ENCODE measurements around the gene ATF7. TPM values are rescaled to one million over a fixed set of nuclear protein-coding genes. Genes with fewer than 3 reads are reported as not detected.

ATF7 gene
- total and polyA plus RNA-seq, 8 donors: 48.7 to 72.5 (median 63.4) TPM

DNA sequence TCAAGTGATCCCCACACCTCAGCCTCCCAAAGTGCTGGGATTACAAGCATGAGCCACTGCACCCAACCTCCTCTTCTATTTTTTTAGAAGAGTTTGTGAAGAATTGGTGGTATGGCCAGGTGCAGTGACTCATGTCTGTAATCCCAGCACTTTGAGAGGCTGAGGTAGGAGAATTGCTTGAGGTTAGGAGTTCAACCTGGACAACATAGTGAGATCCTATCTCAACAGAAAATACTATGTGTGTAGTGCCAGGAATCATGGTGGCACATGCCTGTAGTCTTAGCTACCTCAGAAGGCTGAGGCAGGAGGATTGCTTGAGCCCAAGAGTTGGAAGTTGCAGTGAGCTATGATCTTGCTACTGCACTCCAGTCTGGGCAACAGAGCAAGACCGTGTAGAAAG, 5.5 kb upstream of the ATF7 start:
- Histone ChIP-seq H3K9me3 (no peaks in the 10 kb centered on the region), H3K36me3 (no peaks in the 10 kb centered on the region), H3K27ac (no peak overlapping the region), H3K27me3 (no peaks in the 10 kb centered on the region), H3K4me1 (peaks cover 2 to 3% of the 10 kb centered on the region in 2 donors), H3K4me3 (no peak overlapping the region)
- TF ChIP-seq, protein P1, sequence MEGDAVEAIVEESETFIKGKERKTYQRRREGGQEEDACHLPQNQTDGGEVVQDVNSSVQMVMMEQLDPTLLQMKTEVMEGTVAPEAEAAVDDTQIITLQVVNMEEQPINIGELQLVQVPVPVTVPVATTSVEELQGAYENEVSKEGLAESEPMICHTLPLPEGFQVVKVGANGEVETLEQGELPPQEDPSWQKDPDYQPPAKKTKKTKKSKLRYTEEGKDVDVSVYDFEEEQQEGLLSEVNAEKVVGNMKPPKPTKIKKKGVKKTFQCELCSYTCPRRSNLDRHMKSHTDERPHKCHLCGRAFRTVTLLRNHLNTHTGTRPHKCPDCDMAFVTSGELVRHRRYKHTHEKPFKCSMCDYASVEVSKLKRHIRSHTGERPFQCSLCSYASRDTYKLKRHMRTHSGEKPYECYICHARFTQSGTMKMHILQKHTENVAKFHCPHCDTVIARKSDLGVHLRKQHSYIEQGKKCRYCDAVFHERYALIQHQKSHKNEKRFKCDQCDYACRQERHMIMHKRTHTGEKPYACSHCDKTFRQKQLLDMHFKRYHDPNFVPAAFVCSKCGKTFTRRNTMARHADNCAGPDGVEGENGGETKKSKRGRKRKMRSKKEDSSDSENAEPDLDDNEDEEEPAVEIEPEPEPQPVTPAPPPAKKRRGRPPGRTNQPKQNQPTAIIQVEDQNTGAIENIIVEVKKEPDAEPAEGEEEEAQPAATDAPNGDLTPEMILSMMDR (IDR thresholded peaks at IDR 0.05): no peak
- DNase-seq (no peak), ATAC-seq (no peak)
- intact Hi-C loops (cut with DNase I): no loop called here

DNA sequence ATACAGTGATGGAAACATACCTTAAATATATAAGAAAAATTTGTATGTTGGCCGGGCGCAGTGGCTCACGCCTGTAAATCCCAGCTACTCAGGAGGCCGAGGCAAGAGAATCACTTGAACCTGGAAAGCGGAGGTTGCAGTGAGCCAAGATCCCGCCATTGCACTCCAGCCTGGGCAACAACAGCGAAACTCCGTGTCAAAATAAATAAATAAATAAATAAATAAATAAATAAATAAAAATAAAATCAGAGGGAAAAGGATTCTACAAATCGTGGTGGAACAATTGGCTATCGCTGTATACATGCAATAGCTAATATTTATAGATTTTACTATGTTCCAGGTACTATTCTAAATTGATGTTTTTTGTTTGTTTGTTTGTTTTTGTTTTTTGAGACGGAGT, 1.7 kb upstream of the ATF7 start:
- Histone ChIP-seq H3K4me1 (peaks cover 21 to 31% of the 10 kb centered on the region in 2 donors), H3K4me3 (no peak overlapping the region), H3K9me3 (no peaks in the 10 kb centered on the region), H3K27ac (no peak overlapping the region), H3K36me3 (no peaks in the 10 kb centered on the region), H3K27me3 (no peaks in the 10 kb centered on the region)
- no peak for DNase-seq
- ATAC-seq: no peak
- TF ChIP-seq, protein P1 (IDR thresholded peaks at IDR 0.05): no peak
- intact Hi-C loops (cut with DNase I): no loop called here

DNA sequence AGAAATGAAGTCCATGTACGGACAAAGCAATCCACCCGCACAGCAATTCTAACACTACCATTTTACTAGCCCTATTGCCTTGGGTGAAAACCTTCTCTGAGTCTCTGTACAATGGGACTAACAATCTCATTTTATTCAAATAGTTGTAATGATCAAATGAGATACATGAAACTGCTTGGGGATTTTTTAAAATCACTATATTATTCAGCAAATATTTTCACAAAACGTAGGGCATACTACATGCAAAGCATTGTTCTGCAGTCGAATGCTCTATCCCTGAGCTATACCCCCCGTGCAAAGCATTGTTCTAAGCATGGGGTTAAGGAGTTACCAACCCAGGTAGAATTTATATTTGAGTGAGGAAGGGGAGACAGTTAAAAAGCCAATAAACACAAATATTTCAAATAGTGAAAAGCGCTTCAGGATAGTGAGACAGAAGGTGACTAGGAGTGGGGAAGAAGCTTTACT, 554 bp upstream of the ATF7 start:
- ATAC-seq: no peak
- peaks cover 25 to 43% of the 10 kb centered on the region in 2 donors for H3K4me1 ChIP-seq
- H3K9me3 ChIP-seq: no peaks in the 10 kb centered on the region
- H3K27ac ChIP-seq: peak overlapping the region in 1 of 2 donors; percentile 91
- H3K27me3 ChIP-seq: no peaks in the 10 kb centered on the region
- H3K36me3 ChIP-seq: no peaks in the 10 kb centered on the region
- TF ChIP-seq, protein P1 (IDR thresholded peaks at IDR 0.05): no peak
- DNase-seq: no peak
- intact Hi-C loops (cut with DNase I): no loop called here
- H3K4me3 ChIP-seq: peak overlapping the region; percentile 47 to 80

DNA sequence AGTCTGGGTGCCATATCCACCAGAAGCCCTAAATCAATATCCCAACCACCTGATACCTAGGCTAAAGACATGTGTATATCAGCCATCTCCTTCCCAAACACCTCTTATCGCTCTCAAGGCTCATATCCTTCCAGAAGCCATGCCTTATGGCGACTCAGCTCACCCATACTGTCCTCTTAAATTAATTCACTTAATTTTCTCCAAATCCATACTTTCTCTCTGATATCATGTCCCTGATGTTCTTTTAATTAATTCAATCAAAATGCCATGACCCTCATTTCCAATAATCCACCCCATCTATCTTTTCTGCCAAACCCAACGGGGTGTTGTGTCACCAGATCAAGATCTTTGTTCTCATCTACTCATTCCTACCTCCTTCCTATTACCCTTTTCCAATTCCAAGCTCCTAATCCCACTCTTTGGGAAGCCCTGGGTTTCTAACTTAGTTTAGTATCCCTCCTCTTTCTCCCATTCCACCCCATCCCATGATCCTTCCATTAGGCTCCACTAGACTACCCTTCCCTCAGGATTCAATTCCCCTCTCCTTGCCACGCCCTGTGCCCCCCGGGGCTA, 723 bp downstream of the ATF7 start:
- Histone ChIP-seq H3K27me3 (no peaks in the 10 kb centered on the region), H3K27ac (peak overlapping the region; percentile 91 to 95), H3K9me3 (no peaks in the 10 kb centered on the region), H3K36me3 (no peaks in the 10 kb centered on the region), H3K4me1 (peaks cover 25 to 56% of the 10 kb centered on the region in 2 donors), H3K4me3 (peak overlapping the region; percentile 47 to 80)
- intact Hi-C loops (cut with DNase I): no loop called here
- ATAC-seq: no peak
- no peak for DNase-seq
- TF ChIP-seq, protein P1 (IDR thresholded peaks at IDR 0.05): no peak

DNA sequence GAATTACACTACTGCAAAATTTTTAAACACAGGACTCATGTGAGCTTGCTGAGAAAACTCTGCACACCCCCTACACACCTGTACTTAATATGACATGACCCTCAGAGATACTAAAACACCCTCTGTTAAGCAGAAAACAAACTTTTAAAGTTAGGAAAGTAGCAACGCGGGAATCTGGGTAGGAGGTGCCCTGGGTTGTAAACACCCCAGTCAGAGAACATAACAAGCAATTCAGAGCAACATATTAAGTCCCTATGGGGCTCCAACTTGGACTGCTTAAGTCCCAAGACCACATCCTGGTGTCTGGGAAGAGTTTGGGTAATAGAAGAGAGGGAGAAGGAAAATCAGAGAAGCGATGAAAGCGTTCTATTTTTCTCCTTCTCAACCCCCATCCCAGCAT, 1.2 kb downstream of the ATF7 start:
- peaks cover 25 to 57% of the 10 kb centered on the region in 2 donors for H3K4me1 ChIP-seq
- intact Hi-C loops (cut with DNase I): no loop called here

More for the DNA sequence above, 1.2 kb downstream of the ATF7 start:
- Histone ChIP-seq H3K4me3 (peak overlapping the region; percentile 47 to 80), H3K36me3 (no peaks in the 10 kb centered on the region), H3K9me3 (no peaks in the 10 kb centered on the region), H3K27ac (peak overlapping the region; percentile 91 to 95), H3K27me3 (no peaks in the 10 kb centered on the region)
- ATAC-seq (no peak), DNase-seq (no peak)
- TF ChIP-seq, protein P1 (IDR thresholded peaks at IDR 0.05): no peak

Measured in left lung (tissue), 10 donors.